ENCODE results near the gene RWDD2A.
A peak's percentile ranks its signal among the peaks of the same experiment; 100 is the strongest.
"Not testable (repeated sequence)": the region's sequence is repeated elsewhere in the genome, so short reads cannot be mapped to it uniquely, and the experiment has no call there.

Gene RWDD2A

GRCh38 chr6:83192871-83193746, at the start of gene RWDD2A, which contains the start of gene PGM3:
TSS of gene RWDD2A (plus strand) at chr6:83193357. CDS start at chr6:83194452, 1,095 bp downstream.
TSS of gene PGM3 (minus strand) at chr6:83193265. CDS start at chr6:83191012, 2,253 bp downstream.
- DNase-seq: peak; percentile 55

- DNase-seq: no peak
Measured at GRCh38 chr6:83151114-83151513, 42.0 kb upstream of the RWDD2A start.

- DNase-seq: no peak
Measured at GRCh38 chr6:83152913-83153312, 40.2 kb upstream of the RWDD2A start.

- DNase-seq: no peak
Measured at GRCh38 chr6:83153883-83154521, 39.2 kb upstream of the RWDD2A start.

GRCh38 chr6:83155794-83156193, 37.4 kb upstream of the RWDD2A start:
- DNase-seq: no peak

- DNase-seq: no peak
Measured at GRCh38 chr6:83160167-83160566, 33.0 kb upstream of the RWDD2A start.

GRCh38 chr6:83167726-83168278, 25.4 kb upstream of the RWDD2A start:
- DNase-seq: no peak

- DNase-seq: no peak
Measured at GRCh38 chr6:83168556-83168955, 24.6 kb upstream of the RWDD2A start.

GRCh38 chr6:83169106-83169505, 24.1 kb upstream of the RWDD2A start:
- no peak for DNase-seq

- no peak for DNase-seq
Measured at GRCh38 chr6:83169511-83169910, 23.6 kb upstream of the RWDD2A start.

GRCh38 chr6:83176246-83176645, 16.9 kb upstream of the RWDD2A start:
- no peak for DNase-seq

- no peak for DNase-seq
Measured at GRCh38 chr6:83180426-83180950, 12.7 kb upstream of the RWDD2A start.

GRCh38 chr6:83182114-83182513, 11.0 kb upstream of the RWDD2A start:
- no peak for DNase-seq

GRCh38 chr6:83183082-83183828, 9.9 kb upstream of the RWDD2A start:
- no peak for DNase-seq

- no peak for DNase-seq
Measured at GRCh38 chr6:83185096-83185495, 8.1 kb upstream of the RWDD2A start.

- DNase-seq: no peak
Measured at GRCh38 chr6:83188501-83188900, 4.7 kb upstream of the RWDD2A start.

- DNase-seq: no peak
Measured at GRCh38 chr6:83190626-83191025, 2.5 kb upstream of the RWDD2A start.

- not testable (repeated sequence) for DNase-seq
Measured at GRCh38 chr6:83191974-83192373, 1.2 kb upstream of the RWDD2A start.

- no peak for DNase-seq
Measured at GRCh38 chr6:83192456-83192855, 701 bp upstream of the RWDD2A start.

GRCh38 chr6:83193747-83194566, 800 bp downstream of the RWDD2A start:
- DNase-seq: no peak

GRCh38 chr6:83198486-83199172, 5.5 kb downstream of the RWDD2A start:
- no peak for DNase-seq
